Measurements from ENCODE around the gene LCE7A.

LCE7A gene

GRCh38 chr1:152869808-152870419, 10.1 kb downstream of the LCE7A start:
- no peak for TF ChIP-seq GATA1 (IDR thresholded peaks at IDR 0.05; ENCODE audit: low read depth, low read length)
- no peak for TF ChIP-seq POLR2A (IDR thresholded peaks at IDR 0.05; ENCODE audit: low read length)
- peak; percentile 58 to 77 for DNase-seq

GRCh38 chr1:152870831-152871730, 11.3 kb downstream of the LCE7A start:
- peak; percentile 35 to 47 for DNase-seq
- no peak for TF ChIP-seq GATA1 (IDR thresholded peaks at IDR 0.05; ENCODE audit: low read depth, low read length)
- no peak for TF ChIP-seq POLR2A (IDR thresholded peaks at IDR 0.05; ENCODE audit: low read length)

DNA sequence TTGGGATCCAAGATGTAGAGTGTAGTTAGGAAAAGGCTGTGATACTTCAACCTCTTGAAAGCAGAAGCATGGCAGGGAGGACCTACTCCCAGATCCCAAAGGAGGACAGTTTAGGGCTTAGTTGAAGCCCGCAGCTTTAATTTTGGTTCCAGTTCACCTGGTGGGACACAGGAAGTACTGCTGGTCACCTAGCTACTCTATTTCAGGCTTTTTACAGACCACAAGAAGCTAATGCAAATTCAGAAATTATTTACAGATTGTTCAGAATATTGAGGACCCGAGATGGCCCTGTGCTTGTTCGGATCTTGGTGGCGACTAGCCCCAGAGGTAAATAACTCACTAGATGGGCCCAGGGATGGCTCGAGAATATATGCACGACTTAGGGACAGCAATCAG, 11.9 kb downstream of the LCE7A start:
- no peak for DNase-seq
- TF ChIP-seq POLR2A (IDR thresholded peaks at IDR 0.05; ENCODE audit: low read length): no peak

GRCh38 chr1:152873495-152873894, 13.7 kb downstream of the LCE7A start:
- TF ChIP-seq GATA1 (IDR thresholded peaks at IDR 0.05; ENCODE audit: low read depth, low read length): no peak
- TF ChIP-seq POLR2A (IDR thresholded peaks at IDR 0.05; ENCODE audit: low read length): no peak
- DNase-seq: no peak

GRCh38 chr1:152876827-152877226, 17.0 kb downstream of the LCE7A start:
- TF ChIP-seq GATA1 (IDR thresholded peaks at IDR 0.05; ENCODE audit: low read depth, low read length) (no peak), POLR2A (IDR thresholded peaks at IDR 0.05; ENCODE audit: low read length) (no peak)
- no peak for DNase-seq

- DNase-seq: peak; percentile 28 to 50
- TF ChIP-seq POLR2A (IDR thresholded peaks at IDR 0.05; ENCODE audit: low read length) (no peak), GATA1 (IDR thresholded peaks at IDR 0.05; ENCODE audit: low read depth, low read length) (no peak)
Observed at GRCh38 chr1:152878042-152878441, 18.2 kb downstream of the LCE7A start, which contains the start of gene SMCP. Gene SMCP (plus strand): TSS chr1:152878322. CDS start chr1:152884423, 6,101 bp downstream.

DNA sequence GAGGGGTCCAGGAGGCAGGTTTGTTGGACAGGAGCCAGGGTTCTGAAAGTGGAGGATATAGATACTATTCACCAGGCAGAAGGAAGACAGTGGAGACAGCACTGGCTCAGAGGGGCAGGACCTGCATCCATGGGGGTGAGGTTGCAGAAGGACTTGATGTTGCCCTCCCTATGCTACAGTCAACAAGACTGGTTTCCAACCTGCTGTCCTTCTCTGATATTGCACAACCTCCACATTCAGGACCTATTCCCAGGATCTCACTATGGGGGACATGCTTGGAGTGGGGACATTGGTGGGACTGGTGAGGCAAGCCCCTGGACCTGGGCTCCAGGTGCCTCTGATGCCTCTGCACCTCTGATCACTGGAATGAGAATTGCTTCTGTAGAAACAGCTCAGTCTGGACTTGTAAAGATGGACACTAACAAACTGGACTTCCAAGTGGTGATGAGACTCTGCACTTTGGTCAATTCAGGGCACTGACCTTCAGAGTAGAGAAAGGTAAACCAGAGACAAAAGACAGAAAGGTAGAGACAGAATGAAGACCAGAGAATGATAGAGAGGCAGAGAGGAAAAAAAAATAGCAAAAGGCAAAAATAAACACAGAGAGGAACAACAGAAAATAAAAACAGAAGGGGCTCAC, 19.9 kb downstream of the LCE7A start:
- no peak for DNase-seq
- TF ChIP-seq GATA1 (IDR thresholded peaks at IDR 0.05; ENCODE audit: low read depth, low read length) (no peak), POLR2A (IDR thresholded peaks at IDR 0.05; ENCODE audit: low read length) (no peak)

DNA sequence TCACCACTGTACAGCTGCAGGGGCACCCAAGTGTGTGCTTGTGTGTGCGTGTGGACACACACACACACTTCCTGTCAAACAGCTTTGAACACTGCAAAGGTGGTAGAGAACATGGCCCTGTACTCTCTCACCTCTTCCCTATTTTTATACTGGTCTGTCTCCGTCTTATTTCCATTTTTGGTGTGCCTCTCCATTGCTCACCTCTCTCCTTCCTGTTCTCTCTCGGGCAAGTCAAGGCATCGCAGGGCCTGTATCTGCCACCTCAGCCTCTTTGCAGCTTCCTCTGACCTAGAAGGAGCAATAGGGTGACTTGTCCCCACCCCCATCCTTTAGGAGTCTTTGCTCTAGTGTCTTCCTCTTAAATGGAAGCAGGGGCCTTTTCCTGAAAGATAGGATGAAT, 20.5 kb downstream of the LCE7A start:
- DNase-seq: no peak
- no peak for TF ChIP-seq POLR2A (IDR thresholded peaks at IDR 0.05; ENCODE audit: low read length)
- no peak for TF ChIP-seq GATA1 (IDR thresholded peaks at IDR 0.05; ENCODE audit: low read depth, low read length)

DNA sequence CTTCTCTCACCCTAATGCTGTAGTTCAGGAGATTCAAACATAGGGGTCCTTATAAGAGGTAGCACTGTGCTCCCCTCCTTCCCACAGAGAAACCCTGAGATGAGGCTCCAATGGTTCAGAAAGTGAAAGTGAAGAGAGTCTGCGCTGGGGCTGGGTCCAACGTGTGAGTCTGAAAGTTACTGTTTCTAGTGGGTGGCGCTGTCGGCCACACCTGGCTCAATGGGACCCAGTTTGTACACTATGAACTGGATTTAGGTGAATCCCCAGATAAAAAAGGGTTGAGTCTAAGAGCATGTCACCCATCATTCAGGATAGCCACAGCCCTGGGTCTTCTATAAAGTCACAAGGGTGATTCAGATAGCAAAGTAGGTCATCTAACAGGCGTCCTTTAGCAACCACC, 21.1 kb downstream of the LCE7A start:
- DNase-seq: no peak
- TF ChIP-seq GATA1 (IDR thresholded peaks at IDR 0.05; ENCODE audit: low read depth, low read length) (no peak), POLR2A (IDR thresholded peaks at IDR 0.05; ENCODE audit: low read length) (no peak)

GRCh38 chr1:152884085-152884484, 24.3 kb downstream of the LCE7A start:
- DNase-seq: no peak
- no peak for TF ChIP-seq GATA1 (IDR thresholded peaks at IDR 0.05; ENCODE audit: low read depth, low read length)
- TF ChIP-seq POLR2A (IDR thresholded peaks at IDR 0.05; ENCODE audit: low read length): no peak

DNA sequence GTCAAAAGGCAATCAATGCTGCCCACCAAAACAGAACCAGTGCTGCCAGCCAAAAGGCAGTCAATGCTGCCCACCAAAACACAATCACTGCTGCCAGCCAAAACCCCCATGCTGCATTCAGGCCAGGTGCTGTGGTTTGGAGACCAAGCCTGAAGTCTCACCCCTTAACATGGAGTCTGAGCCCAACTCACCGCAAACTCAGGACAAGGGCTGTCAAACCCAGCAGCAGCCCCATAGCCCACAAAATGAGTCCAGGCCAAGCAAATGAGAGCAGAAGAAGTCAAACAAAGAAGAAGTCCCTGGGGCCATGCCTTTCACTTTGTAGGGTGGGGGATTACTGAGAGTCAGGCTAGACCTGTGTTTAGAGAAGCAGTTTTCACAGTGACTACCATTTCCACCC, 24.7 kb downstream of the LCE7A start:
- no peak for TF ChIP-seq POLR2A (IDR thresholded peaks at IDR 0.05; ENCODE audit: low read length)
- no peak for TF ChIP-seq GATA1 (IDR thresholded peaks at IDR 0.05; ENCODE audit: low read depth, low read length)
- no peak for DNase-seq

- TF ChIP-seq POLR2A (IDR thresholded peaks at IDR 0.05; ENCODE audit: low read length) (no peak), GATA1 (IDR thresholded peaks at IDR 0.05; ENCODE audit: low read depth, low read length) (no peak)
- no peak for DNase-seq
Observed at GRCh38 chr1:152884966-152885624, 25.3 kb downstream of the LCE7A start.

- no peak for DNase-seq
- no peak for TF ChIP-seq GATA1 (IDR thresholded peaks at IDR 0.05; ENCODE audit: low read depth, low read length)
Observed at GRCh38 chr1:152886085-152886484, 26.3 kb downstream of the LCE7A start.
